HG02642 (cell line): ENCODE measurements around the gene TIGAR.

Experiments
- ATAC-seq: cut with Tn5 transposase; IDR thresholded peaks from one replicate; pipeline ENCODE4 v1.9.1; 2021; ENCODE audit warnings: mild to moderate bottlenecking; ENCODE audit not compliant: unreplicated experiment, poor library complexity

TIGAR gene

DNA sequence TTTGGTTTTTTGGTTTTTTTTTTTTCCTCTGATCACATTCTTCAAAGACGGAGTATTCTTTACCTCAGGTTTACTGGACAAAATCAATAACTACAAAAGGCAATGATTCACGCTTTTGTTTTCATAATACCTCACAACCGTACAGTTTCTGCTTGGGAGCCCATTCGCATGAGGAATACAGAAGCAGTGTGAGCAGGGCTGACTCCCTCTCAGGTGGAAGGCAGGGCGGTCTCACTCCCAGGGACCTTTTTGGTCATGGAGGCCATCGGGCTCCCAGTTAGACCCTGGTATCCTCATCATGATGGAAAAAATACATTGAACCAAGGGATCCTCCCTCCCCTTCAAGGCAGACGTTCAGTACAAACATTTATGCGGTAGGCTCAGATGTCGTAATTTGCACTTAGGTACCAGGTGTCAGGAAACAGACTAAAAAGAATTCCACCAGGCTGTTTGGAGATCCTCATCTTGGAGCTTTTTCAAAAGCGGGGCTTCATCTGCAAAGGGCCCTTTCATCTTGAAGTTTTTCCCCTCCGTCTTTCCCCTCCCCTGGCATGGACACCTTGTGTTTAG lies 19.0 kb upstream of the TIGAR start:
- no peak for ATAC-seq

DNA sequence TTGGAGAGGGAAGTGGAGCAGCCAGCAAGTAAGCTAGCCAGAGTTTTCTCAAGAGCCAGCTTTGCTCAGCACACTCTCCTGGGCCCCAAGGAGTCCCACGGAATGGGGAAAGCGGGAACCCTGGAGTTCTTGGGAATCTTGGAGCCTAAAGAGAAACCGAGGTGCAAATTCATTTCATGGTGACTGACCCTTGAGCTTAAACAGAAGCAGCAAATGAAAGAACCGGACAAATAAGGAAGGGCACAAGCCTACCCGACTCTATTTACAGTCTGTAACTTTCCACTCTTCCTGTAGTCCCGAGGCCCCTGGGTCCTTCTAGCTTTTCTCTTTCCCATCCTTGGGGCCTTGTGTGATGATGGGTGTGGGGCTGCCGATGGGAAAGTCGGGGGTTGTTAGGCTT lies 18.1 kb upstream of the TIGAR start:
- no peak for ATAC-seq

DNA sequence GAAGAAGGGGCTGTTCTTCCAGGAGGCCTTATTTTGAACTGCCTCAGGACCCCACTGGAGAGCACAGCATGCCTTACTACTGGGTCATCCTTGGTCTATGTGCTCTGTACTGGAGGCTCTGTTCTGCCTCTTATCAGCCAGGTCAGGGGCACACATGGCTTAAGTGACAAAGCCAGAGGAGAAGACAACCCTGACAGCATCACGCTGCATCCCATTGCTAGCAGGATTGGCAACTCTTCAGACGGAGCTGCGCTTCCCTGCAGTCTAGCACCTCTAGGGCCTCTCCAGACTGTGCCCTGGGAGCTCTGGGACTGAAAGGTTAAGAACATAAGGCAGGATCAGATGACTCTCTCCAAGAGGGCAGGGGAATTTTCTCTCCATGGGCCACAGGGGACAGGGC lies 17.3 kb upstream of the TIGAR start:
- ATAC-seq = no peak

DNA sequence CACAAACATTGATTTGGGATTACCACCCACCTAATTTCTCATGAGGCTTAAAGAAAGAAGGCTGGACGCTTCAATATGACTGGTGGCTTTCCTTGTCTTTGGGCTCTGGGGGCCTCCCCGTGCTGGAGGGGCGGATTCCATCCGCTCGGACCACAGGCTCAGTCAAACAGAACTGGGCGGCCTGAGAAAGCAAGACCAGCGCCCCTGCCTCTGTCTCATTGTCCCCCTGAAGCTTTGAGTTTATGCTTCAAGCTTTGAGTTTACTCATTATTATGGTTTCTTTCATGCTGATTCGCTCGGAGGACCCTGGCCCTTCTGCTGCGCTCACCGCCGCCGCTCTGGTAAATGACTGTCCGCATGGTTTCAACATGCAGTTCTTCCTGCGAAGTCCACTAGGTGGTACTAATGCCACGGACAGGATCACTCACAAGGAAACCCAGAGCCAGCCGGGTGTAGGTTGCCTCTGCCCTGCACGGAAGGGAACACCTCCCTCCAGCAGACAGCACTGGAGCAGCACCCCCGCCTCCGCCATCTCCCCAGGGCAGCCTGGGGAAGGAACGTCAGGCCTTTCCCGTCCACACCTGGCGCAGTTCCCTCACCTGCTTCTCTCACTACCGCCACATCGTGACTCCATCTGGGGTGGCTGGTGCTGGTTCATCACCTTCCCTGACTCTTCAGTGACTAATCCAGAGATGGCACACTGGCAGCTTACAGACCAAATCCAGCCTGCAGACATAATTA lies 13.2 kb upstream of the TIGAR start:
- no peak for ATAC-seq

DNA sequence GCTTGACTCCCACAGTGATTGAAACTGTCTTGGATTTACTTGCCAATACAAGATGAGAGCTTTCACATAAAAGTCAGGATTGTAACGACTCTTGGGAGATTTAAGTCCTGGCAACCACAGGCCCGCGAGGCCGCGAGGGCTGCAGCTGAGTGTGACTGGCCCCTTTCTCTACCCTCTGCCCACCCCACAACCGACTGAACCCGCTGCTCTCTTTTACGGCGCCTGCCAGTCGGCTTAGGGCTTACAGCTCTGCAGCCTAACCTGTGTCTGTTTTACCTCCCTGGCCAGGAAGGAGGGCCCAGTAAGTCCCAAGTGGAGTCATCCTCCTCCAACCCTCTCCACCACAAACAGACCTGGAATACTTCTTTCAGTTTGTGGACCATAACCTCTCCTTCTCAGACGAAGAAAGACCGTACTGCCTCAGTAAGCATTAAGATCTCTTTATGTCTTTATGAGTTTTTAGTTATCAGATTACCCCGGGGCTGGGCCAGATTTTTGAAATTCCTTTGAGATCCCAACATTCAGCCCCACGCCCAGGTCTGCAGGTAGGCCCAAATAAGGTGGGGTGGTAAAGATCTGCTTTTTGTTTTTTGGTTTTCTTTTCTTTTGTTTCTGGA lies 12.6 kb upstream of the TIGAR start:
- no peak for ATAC-seq

DNA sequence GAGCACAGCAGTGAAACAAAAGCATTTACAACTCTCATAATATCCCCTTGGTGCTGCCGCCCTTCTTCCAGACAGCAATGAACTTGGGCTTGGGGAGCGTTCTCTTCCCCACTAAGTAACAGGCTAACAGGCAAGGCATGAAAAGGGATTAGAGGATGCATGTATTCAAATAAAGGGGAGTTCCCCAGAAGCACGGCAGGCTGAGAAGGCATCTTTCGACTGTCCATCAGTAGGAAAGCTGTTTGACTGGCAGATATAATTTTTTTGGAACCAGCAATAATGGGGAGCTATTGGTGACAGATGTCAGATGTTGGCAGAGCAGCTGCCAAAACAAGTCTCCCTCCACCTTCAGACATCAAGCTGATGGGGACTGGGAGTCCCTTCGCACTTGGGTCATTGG lies 9.2 kb upstream of the TIGAR start:
- no peak for ATAC-seq

DNA sequence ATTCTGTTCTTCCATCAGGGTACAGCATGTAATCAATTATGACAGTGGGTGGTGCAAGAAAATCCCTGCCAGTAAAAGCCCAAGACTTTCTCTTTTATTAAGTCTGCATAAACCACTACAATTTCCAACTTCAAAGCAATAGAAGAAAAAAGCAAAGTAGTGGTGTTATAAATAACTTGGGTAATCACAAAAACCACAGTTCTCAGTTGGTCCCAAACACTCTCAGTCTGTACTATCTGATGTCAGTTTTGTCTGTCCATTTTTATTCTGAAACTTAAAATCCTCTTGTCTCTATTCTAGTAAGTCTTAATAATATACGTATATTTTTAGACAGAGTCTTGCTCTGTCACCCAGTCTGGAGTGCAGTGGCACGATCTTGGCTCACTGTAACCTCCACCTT lies 8.8 kb upstream of the TIGAR start:
- ATAC-seq = no peak

DNA sequence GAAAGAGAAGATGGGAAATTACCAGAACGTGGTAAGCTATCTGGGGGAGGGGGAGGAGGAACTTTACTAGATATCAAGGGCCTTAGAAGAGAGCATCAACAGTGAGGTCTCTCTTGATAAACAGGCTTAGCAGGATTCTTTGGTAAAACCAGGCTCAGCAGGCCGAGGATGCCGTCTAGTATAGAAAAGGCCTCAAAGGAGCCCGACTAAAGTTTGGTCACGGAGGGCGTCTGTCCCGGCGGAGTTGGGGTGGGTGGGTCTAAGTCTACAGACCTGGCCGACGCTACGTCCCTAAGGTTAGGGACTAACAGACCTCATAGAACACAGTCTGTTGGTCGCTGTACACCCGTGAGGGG lies 538 bp upstream of the TIGAR start:
- peak; percentile 48 for ATAC-seq

DNA sequence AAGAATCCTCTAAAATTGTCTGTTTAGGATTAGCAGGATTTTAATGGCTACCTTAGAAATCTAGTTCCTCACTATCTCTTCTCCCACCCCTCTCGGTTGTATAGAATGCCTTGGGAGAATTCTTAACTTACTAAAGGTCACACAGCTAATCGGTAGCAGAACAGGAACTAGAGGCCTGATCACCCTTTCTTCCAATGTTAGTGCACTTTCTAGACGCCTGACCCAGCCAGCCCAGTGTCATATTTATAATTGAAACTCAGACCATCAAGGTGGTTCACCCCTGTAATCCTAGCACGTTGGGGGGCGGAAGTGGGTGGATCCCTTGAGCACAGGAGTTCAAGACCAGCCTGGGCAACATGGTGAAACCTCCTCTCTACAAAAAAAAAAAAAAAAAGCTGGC lies 1.7 kb downstream of the TIGAR start:
- no peak for ATAC-seq

DNA sequence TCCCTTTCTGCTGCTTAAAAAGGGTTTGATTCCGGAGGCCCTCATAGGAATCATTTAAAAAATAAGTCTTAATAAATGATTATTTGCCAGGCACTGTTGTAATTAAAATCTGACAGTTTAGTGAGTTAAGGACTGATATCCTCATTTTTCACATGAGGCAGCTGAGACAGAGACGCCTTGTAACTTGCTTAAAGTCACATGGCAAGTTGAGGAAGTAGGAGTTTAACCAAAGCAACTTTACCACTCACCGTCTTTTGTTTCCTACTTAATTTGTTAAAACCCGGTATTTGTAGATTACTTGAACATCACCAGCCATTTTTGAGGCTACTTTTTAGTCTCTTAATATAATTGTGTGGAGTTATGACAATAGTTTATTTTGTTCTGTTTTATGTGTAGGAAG lies 2.4 kb downstream of the TIGAR start:
- no peak for ATAC-seq

DNA sequence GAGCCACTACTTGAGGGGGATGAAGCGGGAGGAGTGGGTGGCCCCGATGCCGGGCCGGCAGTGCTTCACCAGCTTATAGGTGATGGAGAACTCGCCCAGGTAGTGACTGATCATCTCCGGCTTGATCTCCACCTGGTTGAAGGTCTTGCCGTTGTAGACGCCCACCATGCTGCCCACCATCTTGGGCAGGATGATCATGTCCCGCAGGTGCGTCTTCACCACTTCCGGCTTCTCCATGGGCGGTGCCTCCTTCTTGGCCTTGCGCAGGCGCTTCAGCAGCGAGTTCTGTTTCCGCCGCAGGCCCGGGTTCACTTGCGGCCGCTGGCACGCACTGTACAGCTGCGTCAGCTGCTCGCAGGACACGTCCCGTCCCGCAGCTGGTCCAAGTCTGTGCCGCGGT lies 3.4 kb downstream of the TIGAR start:
- no peak for ATAC-seq

DNA sequence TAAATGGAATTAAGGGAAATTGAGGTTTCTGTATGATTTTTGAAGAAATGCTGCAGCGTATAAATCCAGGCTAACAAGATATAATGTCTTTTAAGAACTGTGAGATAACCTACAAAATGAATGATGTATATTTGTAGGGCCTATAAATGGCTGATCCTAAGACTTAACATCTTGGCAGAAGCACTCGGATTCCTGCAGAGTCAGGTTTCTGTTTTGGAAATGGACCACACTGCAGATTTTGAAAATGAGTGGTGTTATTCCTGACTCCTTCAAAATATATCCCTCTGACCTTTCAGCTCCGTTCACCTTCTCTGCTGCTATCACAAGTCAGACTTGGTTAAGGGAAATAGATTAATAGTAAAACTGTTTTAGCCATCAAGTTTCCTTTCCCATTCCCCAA lies 5.0 kb downstream of the TIGAR start:
- ATAC-seq = no peak

DNA sequence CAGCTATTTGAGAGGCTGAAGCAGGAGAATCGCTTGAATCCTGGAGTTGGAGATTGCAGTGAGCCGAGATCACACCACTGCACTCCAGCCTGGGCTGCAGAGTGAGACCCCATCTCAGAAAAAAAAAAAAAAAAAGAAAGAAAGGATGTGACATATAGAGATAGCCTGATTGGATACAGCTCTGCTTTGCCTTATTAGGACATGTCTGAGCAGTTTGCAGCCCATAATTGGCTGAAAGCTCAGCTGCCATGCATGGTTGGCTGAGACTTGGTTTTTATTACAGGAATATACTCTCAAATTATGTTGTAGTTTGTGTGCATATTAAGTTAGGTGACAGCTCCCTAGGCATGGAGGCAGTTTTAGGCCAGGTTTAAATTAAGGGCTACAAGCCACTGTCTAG lies 6.3 kb downstream of the TIGAR start:
- ATAC-seq = no peak

DNA sequence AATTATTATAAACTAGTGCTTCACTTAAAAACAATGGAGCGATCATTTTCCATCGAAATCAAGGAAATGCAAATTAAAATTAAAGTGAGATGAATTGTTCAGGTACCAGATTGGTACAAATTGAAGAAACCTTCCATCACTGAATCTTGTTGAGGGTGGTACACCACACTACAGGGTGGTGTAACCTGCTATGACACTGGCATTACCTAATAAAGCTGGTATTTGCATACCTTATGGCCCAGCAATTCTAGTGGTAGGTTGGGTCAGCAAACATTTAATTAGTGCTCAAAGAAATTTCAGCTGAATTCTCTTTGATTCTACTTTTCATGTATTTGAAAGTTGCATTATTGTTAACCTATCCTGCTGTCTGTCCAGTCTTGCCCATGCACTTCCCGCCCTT lies 9.2 kb downstream of the TIGAR start:
- no peak for ATAC-seq

DNA sequence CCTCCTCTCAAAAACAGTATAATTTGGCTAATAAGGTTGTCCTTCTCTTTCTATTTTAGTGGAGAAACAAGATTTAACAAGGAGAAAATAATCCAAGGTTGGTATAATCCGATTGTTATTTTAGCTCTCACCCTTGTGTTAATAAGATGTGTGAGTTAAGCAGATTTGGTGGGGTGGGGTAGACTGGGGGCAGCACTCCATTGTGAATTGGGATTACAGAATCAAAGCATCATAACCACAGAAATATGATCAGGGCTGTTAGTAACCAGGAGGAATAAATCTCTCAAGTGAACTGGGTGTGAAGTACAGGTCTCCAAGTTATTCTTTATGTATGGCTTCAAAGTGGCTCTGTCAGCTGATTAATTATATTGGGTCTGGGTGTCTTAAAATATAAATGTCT lies 10.2 kb downstream of the TIGAR start:
- no peak for ATAC-seq

DNA sequence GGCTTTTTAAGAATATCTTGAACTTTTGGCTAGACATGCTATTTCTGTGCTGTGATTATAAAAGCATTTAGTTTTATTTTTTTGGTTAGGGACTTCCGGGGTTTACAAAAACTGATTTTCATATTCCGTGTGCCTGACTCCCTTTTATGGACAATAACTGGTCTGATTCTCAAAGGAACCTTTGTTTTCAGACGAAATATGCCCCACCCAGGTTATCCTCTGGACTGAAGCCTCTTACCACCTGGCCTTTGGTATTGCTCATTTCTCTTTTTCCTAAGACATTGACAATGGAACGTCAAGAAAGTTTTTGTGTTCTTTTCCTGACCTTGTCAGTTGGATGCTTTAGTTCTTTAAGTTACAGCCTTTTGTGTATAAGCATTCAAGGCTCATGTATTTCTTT lies 10.8 kb downstream of the TIGAR start:
- ATAC-seq = no peak

DNA sequence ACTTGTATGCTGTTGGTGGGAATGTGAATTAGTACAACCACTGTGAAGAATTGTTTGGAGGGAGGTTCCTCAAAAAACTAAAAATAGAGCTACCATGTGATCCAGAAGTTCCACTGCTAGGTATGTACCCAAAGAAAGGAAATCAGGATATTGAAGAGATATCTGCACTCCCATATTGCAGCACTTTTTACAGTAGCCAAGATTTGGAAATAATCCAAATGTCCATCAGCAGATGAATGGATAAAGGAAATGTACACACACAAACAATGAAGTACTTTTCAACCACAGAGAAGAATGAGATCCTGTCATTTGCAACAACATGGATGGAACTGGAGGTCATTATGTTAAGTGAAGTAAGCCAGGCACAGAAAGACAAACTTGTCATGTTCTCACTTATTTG lies 25.9 kb downstream of the TIGAR start:
- no peak for ATAC-seq

DNA sequence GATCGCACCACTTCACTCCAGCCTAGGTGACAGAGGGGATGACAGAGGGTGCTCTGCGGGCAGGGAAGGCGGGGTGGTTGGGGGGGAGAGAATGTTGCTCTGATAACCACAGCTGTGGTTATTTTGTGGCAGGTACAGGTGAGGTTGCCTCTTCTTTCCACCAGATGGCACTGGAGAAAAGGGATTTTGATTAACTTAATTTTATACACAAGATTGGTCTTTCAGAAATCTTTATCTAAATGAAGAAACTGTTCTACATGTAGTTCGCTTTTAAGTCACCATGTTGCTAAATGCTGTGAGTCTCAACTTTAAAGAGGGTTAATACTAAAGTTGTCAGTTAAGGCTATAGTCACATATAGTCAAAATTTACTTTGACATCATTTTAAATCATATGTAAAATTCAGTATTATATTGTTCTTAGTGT lies 32.8 kb downstream of the TIGAR start:
- ATAC-seq = no peak

DNA sequence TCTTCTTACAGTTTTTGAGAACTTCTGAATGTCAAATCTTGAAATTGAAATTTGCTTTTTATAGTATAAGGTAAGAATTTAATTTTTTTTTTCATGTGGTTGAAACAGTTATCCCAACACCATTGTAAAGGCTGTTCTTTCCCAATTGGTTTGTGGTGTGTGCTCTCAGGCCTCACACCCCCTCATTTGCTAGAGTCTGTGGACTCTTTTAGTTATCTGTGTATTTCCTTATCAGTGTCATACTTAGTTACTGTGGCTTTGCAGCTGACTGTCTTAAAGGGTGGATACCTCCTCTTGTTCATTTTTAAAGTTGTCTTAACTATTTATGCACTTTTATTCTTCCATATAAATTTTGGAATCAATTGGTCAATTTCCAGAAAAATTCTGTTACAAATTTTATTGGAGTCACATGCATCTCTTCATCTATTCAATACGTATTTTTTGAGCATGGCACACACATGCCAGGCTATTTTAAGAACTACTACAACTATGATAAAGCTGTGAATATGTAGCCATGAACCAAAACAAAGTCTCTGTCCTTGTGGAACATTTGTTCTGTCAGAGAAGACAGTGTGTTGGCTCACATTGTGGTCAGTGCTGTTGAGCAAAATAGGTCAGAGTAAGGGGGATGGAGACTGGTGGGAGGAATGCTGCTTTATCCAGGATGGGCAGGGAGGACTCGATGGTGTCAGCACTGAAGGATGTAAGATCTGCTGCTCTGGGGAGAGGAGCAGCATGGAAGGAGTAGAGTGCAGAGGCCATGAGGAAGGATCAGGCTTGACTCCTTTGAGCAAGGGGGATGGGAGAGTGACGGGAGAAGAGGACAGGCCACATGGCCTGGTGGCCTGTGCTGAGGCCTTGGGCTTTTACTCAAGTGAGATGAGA lies 34.4 kb downstream of the TIGAR start:
- no peak for ATAC-seq

DNA sequence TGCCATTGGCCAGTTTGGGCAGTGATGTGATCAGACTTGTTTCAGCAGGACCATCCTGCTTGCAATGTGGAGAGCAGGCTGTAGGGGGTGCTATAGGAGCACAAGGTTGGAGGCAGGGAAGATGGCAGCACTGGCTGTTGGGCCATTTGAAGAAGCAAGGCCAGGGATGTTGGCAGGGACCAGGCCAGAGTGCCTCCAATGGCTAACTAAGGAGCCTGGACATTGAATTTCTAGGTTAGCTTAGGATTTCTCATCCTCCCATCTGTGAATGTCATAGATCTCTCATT lies 35.0 kb downstream of the TIGAR start:
- ATAC-seq = no peak

DNA sequence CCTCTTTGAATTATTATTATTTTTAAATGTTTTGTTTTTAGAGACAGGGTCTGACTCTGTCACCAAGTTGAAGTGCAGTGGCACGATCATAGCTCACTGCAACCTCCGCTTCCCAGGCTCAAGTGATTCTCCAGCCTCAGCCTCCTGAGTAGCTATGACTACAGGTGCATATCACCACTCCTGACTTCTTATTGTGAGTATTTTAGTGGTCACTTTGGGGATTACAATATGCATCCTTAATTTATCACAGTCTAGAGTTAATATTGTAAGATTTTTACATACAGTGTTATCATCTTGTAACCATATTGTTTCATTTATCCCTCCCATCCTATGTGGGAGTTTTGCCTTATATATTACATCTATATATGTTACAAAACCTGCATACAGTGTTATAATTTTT lies 45.1 kb downstream of the TIGAR start:
- no peak for ATAC-seq
